HPDE6-E6E7 (cell line): ENCODE results near the gene TXNRD1.

ENCODE experiments used
- DNase-seq: peaks from one replicate; pipeline ENCODE4 v3.0.0; 2011; ENCODE audit warnings: missing footprints; ENCODE audit errors: extremely low spot score

Gene TXNRD1

GRCh38 chr12:104350211-104351056 is 134.9 kb downstream of the TXNRD1 start:
- no peak for DNase-seq

- DNase-seq = no peak
Measured at GRCh38 chr12:104351057-104351983, 135.7 kb downstream of the TXNRD1 start.

DNA sequence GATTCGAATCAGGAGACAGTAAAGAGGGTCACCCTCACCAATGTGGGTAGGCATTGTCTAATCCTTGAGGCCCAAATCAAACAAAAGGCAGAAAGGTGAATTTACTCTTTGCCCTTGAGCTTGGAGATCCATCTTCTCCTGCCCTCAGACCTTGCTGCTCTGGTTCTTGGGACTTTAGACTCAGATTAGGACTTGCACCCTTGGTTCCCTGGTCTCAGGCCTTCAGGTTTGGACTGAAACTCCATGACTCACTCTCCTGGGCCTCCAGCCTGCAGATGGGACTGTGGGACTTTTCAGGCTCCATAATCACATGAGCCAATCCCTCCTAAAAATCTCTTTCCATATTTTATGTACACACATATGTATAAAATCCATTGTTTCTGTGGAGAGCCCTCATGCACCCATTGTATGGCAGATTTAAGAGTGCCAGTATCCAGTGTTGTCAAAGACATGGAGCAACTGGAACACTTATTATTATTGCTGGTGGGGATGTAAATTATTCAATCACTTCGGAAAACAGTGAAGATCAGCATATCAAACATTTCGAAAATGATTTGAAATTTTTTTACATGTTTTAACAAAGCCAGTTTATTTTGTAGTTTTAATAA is 136.6 kb downstream of the TXNRD1 start:
- no peak for DNase-seq

DNA sequence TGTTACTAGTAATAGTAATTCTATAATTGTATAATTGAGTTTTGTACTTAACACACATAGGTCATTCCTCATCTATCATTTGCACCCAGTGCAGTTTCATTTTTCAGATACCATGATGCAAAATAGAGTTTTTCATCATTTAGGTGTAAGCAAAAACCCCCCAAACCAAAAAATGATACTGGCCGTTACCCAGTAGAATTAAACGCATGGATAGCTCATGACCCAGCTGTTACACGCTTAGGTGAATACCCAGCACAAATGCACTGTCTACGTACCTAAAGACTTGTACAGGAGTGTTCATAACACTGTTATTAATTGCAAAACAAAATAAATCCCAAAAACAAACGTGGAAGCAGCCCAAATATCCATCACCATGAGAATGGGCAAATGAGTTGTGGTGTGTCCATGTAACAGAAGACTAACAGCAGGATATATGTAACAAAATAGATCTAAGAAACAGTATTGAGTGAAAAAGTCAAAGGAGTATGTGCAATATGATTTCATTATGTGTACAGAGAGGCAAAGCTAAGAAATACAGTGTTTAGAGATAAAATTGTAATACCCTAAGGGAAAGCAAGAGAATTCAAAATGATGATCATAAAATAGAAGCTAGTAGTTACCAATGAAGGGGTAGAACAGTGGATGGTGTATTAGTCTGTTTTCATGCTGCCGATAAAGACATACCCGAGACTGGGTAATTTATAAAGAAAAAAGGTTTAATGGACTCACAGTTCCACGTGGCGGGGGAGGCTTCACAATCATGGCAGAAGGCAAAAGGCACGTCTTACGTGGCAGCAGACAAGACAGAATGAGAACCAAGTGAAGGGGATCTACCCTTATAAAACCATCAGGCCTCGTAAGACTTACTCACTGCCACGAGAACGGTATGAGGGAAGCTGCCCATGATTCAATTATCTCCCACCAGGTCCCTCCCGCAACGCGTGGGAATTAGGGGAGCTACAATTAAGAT is 137.7 kb downstream of the TXNRD1 start:
- DNase-seq = no peak

- no peak for DNase-seq
Measured at GRCh38 chr12:104354167-104354867, 138.7 kb downstream of the TXNRD1 start.

GRCh38 chr12:104354868-104355570 is 139.4 kb downstream of the TXNRD1 start:
- DNase-seq = no peak

GRCh38 chr12:104355630-104356029 is 140.1 kb downstream of the TXNRD1 start:
- DNase-seq = no peak

DNA sequence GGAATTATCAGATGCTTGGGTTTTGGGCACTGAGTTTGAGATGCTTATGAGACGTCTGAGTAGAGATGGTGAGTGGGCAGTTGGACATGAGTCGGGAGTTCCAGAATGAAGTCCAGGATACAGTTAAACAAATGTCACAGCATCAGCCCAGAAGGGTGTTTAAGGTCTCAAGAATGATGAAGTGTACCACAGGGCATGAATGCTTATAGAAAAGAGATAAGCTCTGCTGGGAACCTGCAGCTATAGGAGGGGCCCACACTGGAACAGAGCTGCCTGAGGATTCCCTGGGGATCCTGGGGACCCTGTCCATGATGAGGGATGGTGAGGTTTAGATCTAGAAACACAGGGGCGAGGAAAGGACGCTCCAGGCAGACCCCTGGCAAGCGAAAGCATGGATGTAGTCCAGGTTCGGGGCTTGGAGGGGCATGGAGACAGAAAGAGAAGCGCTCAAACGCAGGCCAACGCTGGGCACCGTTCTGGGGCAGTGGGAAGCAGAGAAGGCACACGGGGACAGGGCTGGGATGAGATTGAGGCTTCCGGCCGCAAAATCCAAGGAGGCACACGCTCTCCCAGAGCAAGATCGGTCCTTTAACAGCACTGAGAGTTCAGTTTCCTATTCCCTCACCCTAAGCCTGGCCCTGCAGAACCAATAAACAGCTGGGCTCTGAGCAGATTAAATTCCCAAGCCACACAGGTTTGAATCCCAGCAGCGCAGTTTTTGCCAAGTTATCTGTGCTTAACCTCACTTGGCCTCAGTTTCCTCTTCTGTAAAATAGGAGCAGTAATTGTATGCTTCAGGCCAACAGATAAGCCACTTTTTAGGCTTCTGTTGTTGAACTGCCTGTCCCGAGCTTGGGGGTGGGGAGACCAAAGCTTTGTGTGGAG is 140.9 kb downstream of the TXNRD1 start:
- DNase-seq = no peak

DNA sequence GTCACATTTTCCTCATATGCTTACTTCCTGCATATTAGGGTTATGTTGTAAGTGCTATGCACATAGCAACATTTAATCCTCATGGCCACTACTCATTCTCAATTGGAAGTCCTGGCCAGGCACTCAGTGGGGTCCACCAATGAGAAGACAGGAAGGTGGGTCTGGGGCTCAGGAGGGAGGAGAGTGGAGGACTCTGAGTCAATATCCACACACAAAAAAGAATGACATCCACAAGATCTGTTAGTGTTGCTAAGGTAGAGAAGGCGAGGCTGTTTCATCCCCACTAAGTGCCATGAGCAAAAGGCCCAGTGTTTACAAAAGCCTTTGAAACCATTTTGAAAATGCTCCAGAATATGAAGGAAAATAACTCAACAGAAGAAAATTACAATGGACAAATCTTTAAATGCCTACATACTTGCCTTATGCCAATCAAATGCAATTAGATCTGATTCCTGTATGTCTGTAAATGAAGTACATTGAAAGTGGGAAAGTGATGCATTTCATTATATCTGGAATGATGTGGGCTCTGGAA is 141.9 kb downstream of the TXNRD1 start:
- DNase-seq = no peak

DNA sequence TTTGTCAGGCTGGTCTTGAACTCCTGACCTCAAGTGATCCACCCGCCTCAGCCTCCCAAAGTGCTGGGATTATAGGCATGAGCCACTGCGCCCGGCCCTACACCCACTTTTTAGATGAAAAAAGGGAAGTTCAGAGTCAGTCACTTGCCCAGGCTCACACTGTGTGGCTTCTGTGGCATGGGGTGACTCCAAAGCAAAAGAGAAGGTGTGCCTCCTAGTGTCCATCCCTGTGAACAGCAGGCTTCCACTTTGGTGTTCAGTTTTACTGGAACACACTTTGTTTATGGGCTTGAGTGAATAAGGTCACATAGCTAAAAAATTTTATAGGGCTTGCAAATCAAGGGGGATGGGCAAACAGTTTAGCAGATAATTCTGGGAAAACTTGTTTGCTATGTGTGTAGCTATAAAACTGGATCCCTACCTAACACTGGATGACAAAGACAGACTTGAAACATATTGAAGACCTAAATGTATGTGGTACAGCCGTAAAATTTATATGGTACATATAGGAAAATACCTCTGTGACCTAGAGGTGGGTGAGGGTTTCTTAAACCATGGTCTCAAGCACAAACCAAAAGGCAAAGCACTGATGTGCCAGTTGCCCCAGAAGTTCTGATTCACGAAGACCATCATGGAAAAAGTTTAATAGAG is 142.9 kb downstream of the TXNRD1 start:
- DNase-seq = no peak

- DNase-seq = no peak
Measured at GRCh38 chr12:104359216-104359615, 143.6 kb downstream of the TXNRD1 start.

DNA sequence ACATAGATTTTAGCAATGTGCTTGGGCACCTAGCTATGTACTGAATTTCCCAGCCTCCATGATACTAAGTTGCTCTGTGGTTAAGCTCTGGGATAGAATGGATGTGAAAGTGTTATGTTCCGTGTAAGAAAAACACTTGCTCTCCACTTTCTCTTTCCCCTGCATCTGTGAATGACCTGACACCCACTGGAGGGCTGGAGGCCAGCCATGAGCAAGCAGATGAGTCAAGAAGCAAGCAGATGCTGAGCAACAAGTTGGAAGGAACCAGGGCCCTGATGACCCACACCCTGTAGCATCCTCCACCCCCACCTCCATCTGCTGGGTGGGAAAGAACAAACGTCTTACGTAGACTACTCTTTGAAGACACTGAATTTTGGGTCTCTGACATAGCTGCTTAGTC is 144.6 kb downstream of the TXNRD1 start:
- DNase-seq = no peak

DNA sequence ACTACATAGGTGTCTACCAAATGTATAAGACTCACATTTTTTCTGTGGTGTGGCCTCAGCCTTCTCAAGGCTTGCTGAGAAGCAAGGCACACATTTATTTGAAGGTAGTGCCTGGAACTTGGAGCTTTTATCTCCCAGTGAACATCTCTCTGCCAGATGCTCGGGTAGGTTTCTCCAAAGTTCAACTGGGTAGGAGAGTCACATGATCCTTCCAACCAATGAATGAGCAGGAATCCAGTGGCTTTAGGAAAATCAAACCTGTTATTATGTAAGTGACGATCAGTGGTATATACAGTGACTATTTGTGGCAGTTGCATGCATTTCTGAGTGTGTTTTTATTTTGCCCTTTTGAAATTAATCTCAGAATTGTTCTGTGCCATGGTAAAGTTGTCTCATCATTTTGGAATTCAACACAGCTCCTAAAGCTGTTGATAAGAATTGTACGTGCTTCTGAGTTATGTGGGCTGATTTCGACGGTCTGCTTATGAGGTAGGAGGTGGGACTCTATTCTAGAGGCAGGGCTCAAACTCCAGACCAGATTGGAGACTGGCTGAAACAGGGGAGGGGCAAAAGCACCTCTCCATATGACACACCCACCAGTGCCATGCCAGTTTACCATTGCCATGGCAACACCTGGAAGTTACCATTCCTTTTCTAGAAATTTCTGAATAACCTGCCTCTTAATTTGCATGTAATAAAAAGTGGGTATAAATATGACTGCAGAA is 145.6 kb downstream of the TXNRD1 start:
- no peak for DNase-seq

- DNase-seq = no peak
Measured at GRCh38 chr12:104365921-104366410, 150.4 kb downstream of the TXNRD1 start.

DNA sequence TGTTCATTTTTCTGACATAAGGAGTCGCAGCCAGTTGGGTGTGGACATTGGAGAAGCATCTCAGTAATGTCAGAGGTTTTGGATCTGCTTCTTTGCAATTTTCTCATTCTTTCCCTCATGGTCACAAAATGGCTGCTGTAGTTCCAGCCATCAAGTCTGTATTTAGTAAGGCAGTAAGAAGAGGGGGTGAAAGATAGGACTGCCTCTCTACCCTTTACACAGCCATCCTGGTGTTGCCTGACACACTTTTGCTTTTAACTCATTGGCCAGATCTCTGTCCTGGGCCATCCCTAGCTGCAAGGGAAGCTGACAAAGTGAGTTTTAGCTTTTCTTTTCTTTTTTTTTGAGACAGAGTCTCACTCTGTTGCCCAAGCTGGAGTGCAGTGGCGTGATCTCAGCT is 154.1 kb downstream of the TXNRD1 start:
- DNase-seq = no peak

DNA sequence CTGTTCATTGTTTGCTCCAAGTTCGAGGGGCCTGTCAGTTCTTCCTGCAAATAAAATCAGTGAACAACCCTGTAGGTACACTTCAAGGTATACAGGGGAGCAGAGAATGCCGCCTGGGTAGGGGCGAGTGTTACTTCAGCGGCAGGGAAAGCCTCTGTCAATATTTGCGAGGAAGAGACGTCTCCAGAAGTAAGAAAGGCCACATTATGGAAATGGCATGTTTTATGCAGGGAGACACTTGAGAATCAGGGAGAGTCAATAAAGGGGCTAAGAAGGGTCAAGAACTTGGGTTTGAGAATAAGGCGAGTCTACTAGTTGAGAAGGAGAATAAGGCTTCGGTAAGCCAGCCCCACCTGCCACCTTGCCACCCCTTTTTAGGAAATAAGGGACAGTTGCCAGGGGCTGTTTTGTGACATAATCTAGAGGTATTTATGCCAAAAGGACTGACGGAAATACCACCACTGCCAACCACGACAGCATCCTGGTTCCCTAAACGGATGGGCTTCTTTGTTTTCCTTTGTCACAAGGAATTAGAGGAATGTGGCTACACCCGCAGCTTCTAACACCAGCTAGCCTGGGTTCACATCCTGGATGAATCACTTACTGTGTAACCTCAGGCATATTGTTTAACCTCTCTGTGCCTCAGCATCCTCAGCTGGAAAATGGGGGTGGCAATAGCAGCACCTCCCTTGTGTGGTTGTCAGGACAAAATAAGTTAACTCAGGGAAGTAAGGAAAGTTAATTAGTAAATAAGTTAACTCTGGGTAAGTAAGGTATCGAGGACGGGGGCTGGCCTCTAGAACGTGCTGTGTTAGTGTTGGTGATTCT is 155.7 kb downstream of the TXNRD1 start:
- no peak for DNase-seq
